ENCODE measurements around the gene DUSP22.

DNA sequence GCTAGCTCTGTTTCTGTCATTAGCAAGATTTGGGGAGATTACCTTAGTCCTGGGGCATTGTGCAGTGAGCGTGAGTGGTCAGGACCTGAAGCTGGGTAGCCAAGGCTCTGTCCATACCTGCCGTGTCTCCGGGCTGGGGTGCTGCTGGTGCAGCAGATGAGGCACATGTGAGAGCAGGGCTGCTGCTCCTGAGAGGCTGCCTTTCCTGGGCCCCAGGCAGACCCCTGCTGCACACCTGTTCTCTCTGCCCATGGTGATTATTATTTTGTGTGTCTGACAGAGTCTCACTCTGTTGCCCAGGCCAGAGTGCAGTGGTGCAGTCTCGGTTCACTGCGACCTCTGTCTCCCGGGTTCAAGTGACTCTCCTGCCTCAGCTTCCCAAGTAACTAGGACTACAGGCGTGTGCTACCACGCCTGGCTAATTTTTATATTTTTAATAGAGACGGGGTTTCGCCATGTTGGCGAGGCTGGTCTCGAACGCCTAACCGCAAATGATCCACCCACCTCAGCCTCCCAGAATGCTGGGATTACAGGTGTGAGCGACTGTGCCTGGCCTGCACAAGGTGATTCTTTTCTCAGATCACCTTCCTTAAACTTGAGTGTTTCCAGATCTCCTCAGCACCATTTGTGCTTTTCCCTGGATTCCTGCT, 62.5 kb downstream of the DUSP22 start:
- TF ChIP-seq JUND (IDR thresholded peaks at IDR 0.05) (no peak), CTCF (IDR thresholded peaks at IDR 0.05) (no peak), EP300 (IDR thresholded peaks at IDR 0.05; ENCODE audit: borderline replicate concordance in 1 of 2, low read depth in 1 of 2, low read length in 1 of 2) (no peak), REST (IDR thresholded peaks at IDR 0.05; ENCODE audit: low read depth, low read length) (no peak), FOSL2 (IDR thresholded peaks at IDR 0.05; ENCODE audit: borderline replicate concordance, low read depth) (no peak), EZH2phosphoT487 (IDR thresholded peaks at IDR 0.05; ENCODE audit: borderline replicate concordance, low read depth) (no peak)
